CD4-positive, alpha-beta memory T cell (primary cell): ENCODE results near the gene SATB2. TPM values are rescaled to one million over a fixed set of nuclear protein-coding genes. Genes with fewer than 3 reads are reported as not detected.

ENCODE experiments used
- CTCF ChIA-PET: fragments of 350-600 bp; sonication (Branson Sonifier 250); formaldehyde crosslinking; loops from one replicate; lab custom pipeline; 2021; ENCODE audit warnings: inconsistent platforms; ENCODE audit not compliant: partially characterized antibody; lab: Charles Lee
- POLR2A ChIA-PET: fragments of 350-600 bp; sonication (Branson Sonifier 250); formaldehyde crosslinking; loops from one replicate; lab custom pipeline; 2021; ENCODE audit not compliant: partially characterized antibody; lab: Charles Lee
- DNase-seq, 5 donors: peaks; one replicate each; pipeline versions ENCODE4 v3.0.0 to v3.0.0-alpha.2; 2020 to 2022; ENCODE audit warnings: mixed read lengths in 1 of 5
- H3K27ac ChIP-seq: one replicate; pipeline ENCODE4 v1.7.0; 2013; ENCODE audit warnings: low read depth, low read length
- H3K27me3 ChIP-seq: 2 replicates; pipeline ENCODE4 v1.7.0; 2013; ENCODE audit warnings: mild to moderate bottlenecking, low read length, moderate library complexity; ENCODE audit not compliant: insufficient read depth
- H3K36me3 ChIP-seq: 2 replicates; pipeline ENCODE4 v1.7.0; 2013; ENCODE audit warnings: mild to moderate bottlenecking, low read length, moderate library complexity; ENCODE audit not compliant: insufficient read depth
- H3K4me1 ChIP-seq: 2 replicates; pipeline ENCODE4 v1.7.0; 2013; ENCODE audit warnings: mild to moderate bottlenecking, low read length, moderate library complexity; ENCODE audit not compliant: insufficient read depth
- H3K4me3 ChIP-seq, 2 donors: one replicate each; pipeline ENCODE4 v1.7.0; 2013; ENCODE audit warnings: low read length in 2 of 2, mild to moderate bottlenecking in 1 of 2
- H3K9me3 ChIP-seq, 2 donors: one replicate each; pipeline ENCODE4 v1.7.0; 2013; ENCODE audit warnings: low read length in 2 of 2, control low read depth in 1 of 2; ENCODE audit not compliant: control insufficient read depth in 1 of 2
- H3K27ac Mint-ChIP-seq, 7 donors: one replicate each; pipeline ENCODE4 v1.8.0; 2020 to 2021; ENCODE audit warnings: mixed read lengths in 7 of 7, mild to moderate bottlenecking in 6 of 7, inconsistent platforms in 3 of 7, moderate library complexity in 3 of 7
- H3K27me3 Mint-ChIP-seq, 2 donors: one replicate each; pipeline ENCODE4 v1.8.0; 2020 to 2021; ENCODE audit warnings: mixed read lengths in 2 of 2
- H3K36me3 Mint-ChIP-seq, 2 donors: one replicate each; pipeline ENCODE4 v1.8.0; 2020 to 2021; ENCODE audit warnings: mixed read lengths in 2 of 2, inconsistent platforms in 1 of 2, mild to moderate bottlenecking in 1 of 2
- H3K4me1 Mint-ChIP-seq, 4 donors: one replicate each; pipeline ENCODE4 v1.8.0; 2020 to 2021; ENCODE audit warnings: mixed read lengths in 4 of 4, mild to moderate bottlenecking in 1 of 4
- H3K4me3 Mint-ChIP-seq, 8 donors: one replicate each; pipeline ENCODE4 v1.8.0; 2020 to 2021; ENCODE audit warnings: mixed read lengths in 8 of 8, mild to moderate bottlenecking in 7 of 8, moderate library complexity in 6 of 8, inconsistent platforms in 3 of 8
- H3K9me3 Mint-ChIP-seq, 8 donors: one replicate each; pipeline ENCODE4 v1.8.0; 2020 to 2021; ENCODE audit warnings: mixed read lengths in 8 of 8, mild to moderate bottlenecking in 5 of 8, inconsistent platforms in 3 of 8, moderate library complexity in 1 of 8
- intact Hi-C: fragments of 100-400 bp; cut with micrococcal nuclease; formaldehyde crosslinking; loops from one replicate; pipeline ENCODE4 v1.15.1; 2023
- polyA plus RNA-seq, 2 donors: library from polyadenylated mRNA; unstranded; fragments of 300-500 nt; fragmentation: Illumina TruSeq; gene quantifications; one replicate each; pipeline ENCODE4 v1.2.3, GENCODE V29; 2021
- total RNA-seq, 2 experiments: library from RNA; stranded (reverse); gene quantifications; one replicate each; pipeline ENCODE4 v1.2.3, GENCODE V29; 2021

The SATB2 gene
- total and polyA plus RNA-seq, 4 experiments from 2014 or later = 0.06 TPM; not detected in 3

- Histone ChIP-seq H3K27me3 (no peaks in the 10 kb centered on the region), H3K4me1 (no peaks in the 10 kb centered on the region), H3K9me3 (no peaks in the 10 kb centered on the region), H3K27ac (no peak overlapping the region), H3K36me3 (no peaks in the 10 kb centered on the region), H3K4me3 (no peak overlapping the region)
- intact Hi-C loops = no loop called here
- DNase-seq = no peak
- no peak overlapping the region for H3K27ac Mint-ChIP-seq
- no peaks in the 10 kb centered on the region for H3K4me1 Mint-ChIP-seq
- ChIA-PET CTCF (no interaction called here), POLR2A (no interaction called here)
- no peak overlapping the region for H3K4me3 Mint-ChIP-seq
- H3K36me3 Mint-ChIP-seq = no peaks in the 10 kb centered on the region
- peaks cover 4 to 11% of the 10 kb centered on the region in 2 donors for H3K27me3 Mint-ChIP-seq
- H3K9me3 Mint-ChIP-seq = no peaks in the 10 kb centered on the region
Observed at GRCh38 chr2:199428291-199428690, 29.4 kb downstream of the SATB2 start.

GRCh38 chr2:199424160-199424559 is 33.6 kb downstream of the SATB2 start:
- no peak overlapping the region for H3K4me3 Mint-ChIP-seq
- intact Hi-C loops = no loop called here
- no peaks in the 10 kb centered on the region for H3K4me1 Mint-ChIP-seq
- no peak for DNase-seq
- Histone ChIP-seq H3K9me3 (no peaks in the 10 kb centered on the region), H3K36me3 (no peaks in the 10 kb centered on the region), H3K4me1 (no peaks in the 10 kb centered on the region), H3K27ac (no peak overlapping the region), H3K4me3 (no peak overlapping the region), H3K27me3 (no peaks in the 10 kb centered on the region)
- peaks cover 3% of the 10 kb centered on the region in 2 donors for H3K27me3 Mint-ChIP-seq
- POLR2A ChIA-PET = no interaction called here
- CTCF ChIA-PET = no interaction called here
- no peaks in the 10 kb centered on the region for H3K9me3 Mint-ChIP-seq
- no peak overlapping the region for H3K27ac Mint-ChIP-seq
- H3K36me3 Mint-ChIP-seq = no peaks in the 10 kb centered on the region

GRCh38 chr2:199419428-199419827 is 38.3 kb downstream of the SATB2 start:
- Histone ChIP-seq H3K9me3 (no peaks in the 10 kb centered on the region), H3K4me1 (no peaks in the 10 kb centered on the region), H3K4me3 (no peak overlapping the region), H3K36me3 (no peaks in the 10 kb centered on the region), H3K27me3 (no peaks in the 10 kb centered on the region), H3K27ac (no peak overlapping the region)
- no peak for DNase-seq
- Mint-ChIP-seq H3K27ac (no peak overlapping the region), H3K27me3 (peaks cover 3 to 7% of the 10 kb centered on the region in 2 donors), H3K36me3 (no peaks in the 10 kb centered on the region), H3K4me1 (no peaks in the 10 kb centered on the region), H3K4me3 (no peak overlapping the region), H3K9me3 (no peaks in the 10 kb centered on the region)
- POLR2A ChIA-PET = no interaction called here
- intact Hi-C loops = no loop called here
- CTCF ChIA-PET = no interaction called here

GRCh38 chr2:199414465-199414864 is 43.3 kb downstream of the SATB2 start:
- no peak for DNase-seq
- Histone ChIP-seq H3K27ac (no peak overlapping the region), H3K4me1 (no peaks in the 10 kb centered on the region), H3K4me3 (no peak overlapping the region), H3K27me3 (no peaks in the 10 kb centered on the region), H3K9me3 (no peaks in the 10 kb centered on the region), H3K36me3 (no peaks in the 10 kb centered on the region)
- Mint-ChIP-seq H3K9me3 (no peaks in the 10 kb centered on the region), H3K27ac (no peak overlapping the region), H3K4me1 (no peaks in the 10 kb centered on the region), H3K36me3 (no peaks in the 10 kb centered on the region), H3K27me3 (peaks cover 1 to 7% of the 10 kb centered on the region in 2 donors), H3K4me3 (no peak overlapping the region)
- intact Hi-C loops = no loop called here
- ChIA-PET POLR2A (no interaction called here), CTCF (no interaction called here)

GRCh38 chr2:199414001-199414400 is 43.7 kb downstream of the SATB2 start:
- no peaks in the 10 kb centered on the region for H3K9me3 Mint-ChIP-seq
- no peaks in the 10 kb centered on the region for H3K36me3 Mint-ChIP-seq
- Histone ChIP-seq H3K4me3 (no peak overlapping the region), H3K27me3 (no peaks in the 10 kb centered on the region), H3K36me3 (no peaks in the 10 kb centered on the region), H3K9me3 (no peaks in the 10 kb centered on the region), H3K27ac (no peak overlapping the region), H3K4me1 (no peaks in the 10 kb centered on the region)
- peaks cover 1 to 7% of the 10 kb centered on the region in 2 donors for H3K27me3 Mint-ChIP-seq
- POLR2A ChIA-PET = no interaction called here
- H3K4me1 Mint-ChIP-seq = no peaks in the 10 kb centered on the region
- no peak overlapping the region for H3K4me3 Mint-ChIP-seq
- intact Hi-C loops = no loop called here
- no peak for DNase-seq
- H3K27ac Mint-ChIP-seq = no peak overlapping the region
- CTCF ChIA-PET = interaction anchor here (0.7 kb wide), 1 partner anchor 26 kb away, joined by 3 read pairs; no protein-coding TSS in a partner anchor

GRCh38 chr2:199409759-199410529 is 47.8 kb downstream of the SATB2 start:
- Histone ChIP-seq H3K36me3 (no peaks in the 10 kb centered on the region), H3K9me3 (no peaks in the 10 kb centered on the region), H3K27me3 (no peaks in the 10 kb centered on the region), H3K27ac (no peak overlapping the region), H3K4me3 (no peak overlapping the region), H3K4me1 (no peaks in the 10 kb centered on the region)
- H3K36me3 Mint-ChIP-seq = no peaks in the 10 kb centered on the region
- H3K27ac Mint-ChIP-seq = no peak overlapping the region
- intact Hi-C loops = no loop called here
- CTCF ChIA-PET = no interaction called here
- no peak overlapping the region for H3K4me3 Mint-ChIP-seq
- no peaks in the 10 kb centered on the region for H3K27me3 Mint-ChIP-seq
- DNase-seq = no peak
- no peaks in the 10 kb centered on the region for H3K4me1 Mint-ChIP-seq
- no peaks in the 10 kb centered on the region for H3K9me3 Mint-ChIP-seq
- POLR2A ChIA-PET = no interaction called here

- Histone ChIP-seq H3K27ac (no peak overlapping the region), H3K4me3 (no peak overlapping the region), H3K9me3 (no peaks in the 10 kb centered on the region), H3K27me3 (no peaks in the 10 kb centered on the region), H3K4me1 (no peaks in the 10 kb centered on the region), H3K36me3 (no peaks in the 10 kb centered on the region)
- intact Hi-C loops = no loop called here
- Mint-ChIP-seq H3K27ac (no peak overlapping the region), H3K36me3 (no peaks in the 10 kb centered on the region), H3K27me3 (no peaks in the 10 kb centered on the region), H3K4me3 (no peak overlapping the region), H3K9me3 (no peaks in the 10 kb centered on the region), H3K4me1 (no peaks in the 10 kb centered on the region)
- ChIA-PET POLR2A (no interaction called here), CTCF (no interaction called here)
- DNase-seq = no peak
Observed at GRCh38 chr2:199407421-199407820, 50.3 kb downstream of the SATB2 start.
